COR-L47 (cell line): ENCODE results near the gene ADGRG1.

ENCODE experiments used
- DNase-seq: peaks from one replicate; lab custom pipeline; 2025; lab: John Stamatoyannopoulos, UW

ADGRG1 gene

GRCh38 chr16:57683636-57684545, 55.5 kb downstream of the ADGRG1 start:
- DNase-seq, result no peak

DNA sequence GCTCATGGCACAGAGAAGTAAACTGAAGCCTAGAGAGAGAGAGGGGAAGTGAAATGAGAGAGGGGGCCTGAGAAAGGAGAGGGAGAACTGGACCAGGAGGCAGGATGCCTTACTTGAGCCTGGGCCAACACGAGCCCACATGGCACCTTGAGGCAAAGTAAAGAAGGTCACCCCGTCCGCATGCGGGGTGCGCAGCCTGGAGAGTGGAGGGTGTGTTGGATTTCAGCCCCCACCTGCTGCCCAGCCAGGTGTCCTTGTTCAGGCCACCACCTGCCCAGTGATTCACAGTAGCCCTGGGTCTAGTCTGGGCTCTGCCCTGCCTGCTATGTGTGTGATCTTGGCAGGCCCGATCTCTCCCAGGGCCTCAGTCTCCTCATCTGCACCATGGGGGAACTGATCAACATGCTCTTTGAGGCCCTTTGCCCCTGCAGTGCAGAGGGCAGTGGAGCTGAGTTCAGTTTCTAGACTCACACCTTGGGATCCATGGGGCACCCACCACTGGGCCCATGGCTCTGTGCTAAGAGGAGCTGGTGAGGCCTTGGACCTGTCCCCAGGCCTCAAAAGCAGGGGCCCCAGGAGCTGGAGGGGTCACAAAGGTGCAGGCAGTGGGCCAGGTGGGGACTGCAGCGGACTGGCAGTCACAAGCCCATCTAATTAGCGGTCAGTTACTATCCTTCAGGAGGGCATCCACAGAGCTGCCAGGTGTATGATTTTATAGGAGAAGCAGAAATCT, 56.4 kb downstream of the ADGRG1 start:
- no peak for DNase-seq

- DNase-seq, result no peak
Measured at GRCh38 chr16:57685633-57686032, 57.2 kb downstream of the ADGRG1 start.

DNA sequence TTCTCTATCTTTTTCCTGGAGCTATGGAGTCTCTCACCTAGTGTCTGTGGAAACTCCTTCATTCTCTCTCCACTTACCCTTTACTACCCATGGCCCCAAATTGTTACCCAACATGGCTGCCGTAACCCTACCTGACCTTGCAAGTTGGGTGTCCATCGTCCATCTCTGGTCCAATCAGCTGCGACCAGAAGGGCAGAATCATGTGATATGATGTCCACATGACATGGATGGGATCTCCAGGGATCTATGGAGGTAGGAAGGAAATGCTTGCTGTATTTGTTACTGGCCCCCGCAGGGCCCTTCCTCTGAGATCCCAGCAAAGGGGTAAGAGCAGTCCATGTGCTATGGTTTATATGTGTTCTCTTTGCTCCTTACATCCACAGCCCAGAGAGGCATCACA, 58.1 kb downstream of the ADGRG1 start:
- DNase-seq, result no peak

- DNase-seq, result no peak
Measured at GRCh38 chr16:57687363-57687929, 59.0 kb downstream of the ADGRG1 start.

DNA sequence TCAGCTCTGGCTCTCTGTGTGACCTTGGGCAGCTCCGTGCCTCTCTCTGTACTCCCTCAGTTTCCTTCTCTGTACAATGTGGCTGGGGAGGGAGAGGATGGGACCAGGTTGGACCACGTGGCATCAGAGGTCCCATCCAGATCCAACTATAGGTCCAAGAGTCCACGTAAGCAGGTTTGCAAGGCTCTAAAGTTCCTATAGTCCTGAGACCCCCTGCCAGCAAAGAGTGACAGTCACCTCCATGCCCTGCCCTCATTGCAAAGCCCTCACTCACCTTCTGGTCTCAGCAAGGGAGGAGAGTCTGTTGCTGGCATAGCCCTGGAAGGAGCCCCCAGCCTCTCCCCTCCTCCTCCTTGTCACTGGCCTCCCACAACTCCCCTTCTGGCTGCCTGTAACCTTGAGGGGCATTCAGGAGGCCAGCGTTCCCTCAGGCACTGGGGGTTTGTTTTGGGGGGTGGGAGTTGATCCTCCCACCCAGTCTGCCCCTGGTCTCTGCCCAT, 60.1 kb downstream of the ADGRG1 start:
- no peak for DNase-seq

GRCh38 chr16:57688987-57689761, 60.7 kb downstream of the ADGRG1 start:
- no peak for DNase-seq

- no peak for DNase-seq
Measured at GRCh38 chr16:57689762-57690558, 61.5 kb downstream of the ADGRG1 start.

- DNase-seq, result no peak
Measured at GRCh38 chr16:57690782-57691471, 62.5 kb downstream of the ADGRG1 start.

DNA sequence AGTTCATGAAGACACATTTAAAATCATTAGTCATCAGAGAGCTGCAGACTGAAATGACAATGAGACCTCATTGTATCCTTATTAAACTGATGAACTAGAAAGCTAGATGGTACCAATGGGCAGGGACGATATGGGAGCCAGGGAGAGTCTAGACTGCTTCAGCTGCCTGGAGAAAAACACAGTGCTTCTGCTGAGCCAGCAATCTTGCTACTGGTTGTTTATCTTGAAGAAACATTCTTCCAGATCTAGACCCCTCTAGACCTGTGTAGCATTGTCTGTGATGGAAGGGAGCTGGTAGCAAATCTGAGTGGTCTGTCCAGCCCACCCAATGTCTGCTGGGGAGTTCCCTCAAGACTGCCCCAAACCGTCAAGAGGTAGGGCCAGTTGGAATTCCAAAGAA, 64.2 kb downstream of the ADGRG1 start:
- DNase-seq, result no peak

- peak; percentile 14 for DNase-seq
Measured at GRCh38 chr16:57693550-57693949, 65.1 kb downstream of the ADGRG1 start.

GRCh38 chr16:57694231-57694724, 65.8 kb downstream of the ADGRG1 start:
- DNase-seq, result no peak

DNA sequence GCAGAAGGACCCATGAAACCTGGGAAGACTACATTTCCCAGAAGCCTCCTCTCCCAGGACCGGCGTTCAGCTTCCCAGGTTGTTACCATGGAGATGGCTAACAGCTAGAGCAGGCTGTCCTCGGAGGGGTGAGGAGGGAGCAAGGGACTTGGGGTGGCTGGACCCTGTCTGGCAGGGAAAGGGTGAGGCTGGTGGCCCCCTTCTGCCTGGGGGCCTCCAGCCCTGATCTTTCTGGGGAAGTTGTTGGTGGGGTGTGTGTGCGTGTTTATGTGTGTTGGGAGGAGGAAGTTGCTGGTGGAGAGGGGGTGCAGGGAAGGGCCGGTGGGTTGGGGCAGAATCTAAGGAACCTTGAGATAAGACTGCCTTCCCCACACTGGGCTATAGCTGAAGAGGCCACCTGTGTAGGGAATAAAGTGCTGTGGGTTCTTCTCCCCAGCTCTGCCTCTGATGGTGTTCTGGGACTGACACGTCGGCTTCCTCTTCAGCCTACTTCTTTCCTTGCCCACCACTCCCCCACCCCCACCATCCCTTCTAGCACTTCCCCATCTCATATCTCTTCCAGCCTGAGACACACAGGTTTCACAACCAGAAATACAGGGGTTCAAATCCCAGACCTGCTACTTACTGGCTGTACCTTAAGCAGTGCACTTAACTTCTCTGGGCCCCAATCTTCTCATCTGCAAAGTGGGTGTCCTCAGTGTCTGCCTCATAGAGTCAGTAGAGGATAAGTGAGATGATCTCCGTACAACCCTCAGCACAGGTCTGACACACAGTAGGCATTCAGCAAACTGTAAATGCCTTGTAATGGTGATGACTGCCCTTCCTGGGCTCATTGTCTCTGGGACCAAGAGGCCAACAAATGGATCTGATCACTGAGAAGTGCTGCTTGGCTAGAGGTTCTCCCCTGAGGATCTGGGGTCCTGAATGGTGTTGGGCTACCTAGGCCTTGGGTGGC, 66.6 kb downstream of the ADGRG1 start, which contains the start of gene DRC7:
TSS of gene DRC7 (plus strand) at position 82 of the 955 bp plus-strand sequence. CDS start 3,144 bp downstream, outside the sequence.
- DNase-seq, result peak; percentile 38

GRCh38 chr16:57695680-57696069, 67.2 kb downstream of the ADGRG1 start:
- no peak for DNase-seq

DNA sequence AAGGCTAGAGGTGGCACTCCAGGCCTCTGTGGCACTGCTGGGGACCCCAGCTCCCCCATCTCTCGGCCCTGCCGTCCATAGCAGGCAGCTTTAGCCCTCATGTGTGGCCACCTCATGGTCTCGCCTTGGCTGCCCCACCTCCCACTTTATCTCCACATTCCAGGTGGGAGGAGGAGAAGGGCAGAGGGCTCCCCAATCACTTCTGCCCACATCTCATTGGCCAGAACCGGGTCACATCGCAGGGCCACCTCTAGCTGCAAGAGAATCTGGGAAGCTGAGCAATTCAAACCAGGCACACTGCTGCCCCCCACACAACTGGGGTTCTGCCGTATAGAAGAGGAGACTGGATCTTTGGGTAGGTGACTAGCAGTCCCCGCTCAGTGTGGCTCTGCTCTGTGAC, 67.8 kb downstream of the ADGRG1 start:
- no peak for DNase-seq

GRCh38 chr16:57697896-57698537, 69.6 kb downstream of the ADGRG1 start:
- no peak for DNase-seq

GRCh38 chr16:57698812-57699405, 70.5 kb downstream of the ADGRG1 start:
- DNase-seq, result no peak

GRCh38 chr16:57699481-57699880, 71.1 kb downstream of the ADGRG1 start:
- no peak for DNase-seq
